ENCODE results near the gene NR3C1. TPM values are rescaled to one million over a fixed set of nuclear protein-coding genes. Genes with fewer than 3 reads are reported as not detected.

NR3C1 gene
- total RNA-seq, 1 donor from 2014 or later: 45.8 TPM

DNA sequence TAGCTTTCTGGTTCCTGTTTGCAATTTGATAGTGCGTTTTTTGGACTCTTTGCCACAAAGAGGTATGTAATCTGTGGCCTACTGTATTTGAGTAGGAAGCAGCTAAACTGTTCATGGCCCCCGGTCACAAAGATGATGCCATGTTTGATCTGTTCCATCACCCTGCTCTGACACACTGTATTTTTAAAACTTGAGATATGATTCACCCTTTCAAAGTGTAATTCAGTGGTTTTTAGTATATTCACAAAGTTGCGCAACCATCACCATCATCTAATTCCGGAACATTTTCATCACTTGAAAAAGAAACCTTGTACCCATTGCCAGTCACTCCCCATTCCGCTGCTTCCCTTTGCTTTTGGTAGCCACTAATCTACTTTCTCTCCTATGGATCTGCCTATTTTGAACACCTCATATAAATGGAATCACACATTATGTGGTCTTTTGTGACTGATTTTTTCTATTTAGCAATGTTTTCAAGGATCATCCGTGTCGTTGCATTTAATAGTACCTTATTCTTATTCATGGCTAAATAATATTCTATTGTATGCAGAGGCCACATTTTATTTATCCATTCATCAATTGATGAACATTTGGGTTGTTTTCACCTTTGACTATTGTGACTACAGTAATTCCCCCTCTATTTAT, 141.6 kb downstream of the NR3C1 start:
- no peak for DNase-seq (ENCODE audit: low spot score)

DNA sequence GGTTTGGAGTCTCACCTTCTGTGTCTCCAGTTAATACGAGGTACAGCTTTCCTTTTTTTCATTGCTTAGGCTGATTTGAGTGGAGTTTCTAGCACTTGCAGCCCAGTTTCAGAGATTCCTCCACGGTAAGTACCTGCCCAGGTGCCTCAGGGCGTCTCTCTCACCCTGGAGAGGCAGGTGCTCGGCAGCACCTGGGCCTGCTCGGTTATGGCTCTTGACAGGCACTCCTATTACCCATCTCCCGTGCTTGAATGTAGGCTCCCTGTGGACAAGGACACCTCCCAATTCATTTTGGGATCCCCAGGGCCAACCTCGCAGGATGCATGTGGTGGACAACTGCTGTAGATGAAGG, 144.3 kb downstream of the NR3C1 start:
- DNase-seq (ENCODE audit: low spot score): no peak

DNA sequence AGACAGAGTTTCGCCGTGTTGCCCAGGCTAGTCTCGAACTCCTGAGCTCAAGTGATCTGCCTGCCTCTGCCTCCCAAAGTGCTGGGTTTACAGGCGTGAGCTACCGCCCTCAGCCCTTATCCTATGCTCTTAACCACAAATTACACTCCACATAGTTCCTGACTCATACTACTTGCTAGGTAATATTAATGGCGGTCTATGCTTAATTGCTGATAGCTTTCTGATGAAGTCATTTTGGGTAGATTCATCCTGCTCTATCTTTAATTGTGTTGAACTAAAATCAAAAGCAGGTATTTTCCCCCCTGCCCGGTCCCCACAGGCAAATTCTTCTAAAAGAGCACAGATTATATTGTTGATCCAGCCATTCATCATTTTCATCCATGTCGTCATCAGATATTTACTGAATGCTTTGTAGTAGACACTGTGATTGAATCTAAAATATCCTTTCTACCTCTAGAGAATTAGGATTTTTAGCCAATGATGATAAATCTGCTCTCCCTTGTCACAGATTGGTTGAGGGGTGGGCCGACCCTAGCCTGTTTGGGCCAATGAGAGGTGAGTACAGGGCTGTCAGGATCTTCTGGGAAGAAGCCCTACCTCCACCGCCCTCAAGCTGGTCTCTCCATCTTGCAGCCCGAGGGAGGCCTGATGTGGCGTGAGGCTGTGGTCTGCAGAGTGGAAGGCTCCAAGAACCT, 144.8 kb downstream of the NR3C1 start:
- DNase-seq (ENCODE audit: low spot score): no peak

DNA sequence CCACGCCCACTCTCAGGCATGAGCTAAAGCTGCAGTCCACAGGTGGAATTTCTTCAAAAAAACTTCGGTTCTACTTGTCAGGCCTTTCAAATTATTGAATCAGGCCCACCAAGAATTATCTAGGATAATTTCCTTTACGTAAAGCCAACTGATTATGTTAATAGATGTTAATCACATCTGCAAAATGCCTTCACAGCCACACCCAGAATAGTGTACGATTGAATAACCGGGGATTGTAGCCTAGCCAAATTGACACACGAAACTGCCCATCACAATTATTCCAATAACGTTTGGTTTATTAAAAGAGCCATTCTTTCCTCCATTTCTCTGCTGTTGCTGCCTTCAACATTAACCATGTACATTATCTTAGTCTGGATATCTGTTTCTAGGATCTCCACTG, 148.7 kb downstream of the NR3C1 start:
- no peak for DNase-seq (ENCODE audit: low spot score)

DNA sequence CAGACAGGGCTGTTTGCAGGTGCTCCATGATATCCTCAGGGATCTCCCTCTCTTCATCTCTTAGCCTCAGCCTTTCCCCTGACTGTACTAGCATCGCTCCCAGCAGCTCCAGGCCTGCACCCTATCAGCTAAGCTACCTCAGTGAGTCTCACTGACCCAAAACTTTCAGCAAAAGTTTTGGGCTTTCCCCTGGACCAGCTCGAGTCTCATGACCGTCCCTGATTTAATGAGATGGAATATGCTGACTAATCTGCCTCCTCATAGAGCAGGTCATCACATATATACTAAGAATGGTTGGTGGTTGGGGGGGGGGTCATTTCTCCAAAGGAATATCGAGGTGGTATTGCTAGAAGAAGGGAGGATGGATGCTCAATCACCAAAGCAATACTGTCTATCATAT, 151.5 kb downstream of the NR3C1 start:
- DNase-seq (ENCODE audit: low spot score): no peak

DNA sequence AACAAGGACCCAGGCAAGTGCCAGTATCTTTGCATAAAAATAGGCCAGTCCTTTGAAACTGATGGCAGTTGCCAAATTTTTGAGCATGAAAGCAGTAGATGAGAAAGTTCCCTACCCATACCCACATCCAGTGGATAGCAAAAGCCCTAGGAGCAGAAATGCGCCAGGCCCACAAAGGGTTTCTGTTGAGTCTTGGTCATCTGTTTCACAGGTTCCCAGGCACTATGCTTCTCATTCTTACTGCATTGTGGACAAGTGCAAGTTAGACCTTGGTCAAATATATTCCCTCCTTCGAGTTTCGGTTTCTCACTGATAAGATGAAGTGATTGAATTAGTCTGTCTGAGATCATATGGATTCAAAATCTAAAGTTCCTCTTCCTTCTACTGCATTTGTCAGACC, 152.3 kb downstream of the NR3C1 start:
- DNase-seq (ENCODE audit: low spot score): no peak

DNA sequence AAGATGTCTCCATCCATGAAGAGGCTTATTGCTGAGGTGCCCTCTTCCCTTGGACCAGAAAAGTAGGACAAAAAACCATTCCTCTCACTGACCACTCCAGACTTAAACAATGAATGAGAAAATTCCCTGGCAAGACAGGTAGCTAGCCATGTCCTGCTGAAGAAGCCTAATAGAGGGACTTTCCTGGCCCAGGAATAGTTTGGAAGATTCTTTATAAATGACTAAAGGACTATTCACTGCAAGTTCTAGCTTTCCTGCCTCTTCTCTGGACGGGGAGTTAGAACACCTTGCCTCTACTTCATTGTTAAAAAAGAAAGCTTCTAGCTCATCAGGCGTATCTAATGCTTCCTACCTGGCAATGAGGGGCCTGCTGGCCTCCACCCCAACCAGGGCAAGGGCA, 153.6 kb downstream of the NR3C1 start:
- DNase-seq (ENCODE audit: low spot score): no peak

DNA sequence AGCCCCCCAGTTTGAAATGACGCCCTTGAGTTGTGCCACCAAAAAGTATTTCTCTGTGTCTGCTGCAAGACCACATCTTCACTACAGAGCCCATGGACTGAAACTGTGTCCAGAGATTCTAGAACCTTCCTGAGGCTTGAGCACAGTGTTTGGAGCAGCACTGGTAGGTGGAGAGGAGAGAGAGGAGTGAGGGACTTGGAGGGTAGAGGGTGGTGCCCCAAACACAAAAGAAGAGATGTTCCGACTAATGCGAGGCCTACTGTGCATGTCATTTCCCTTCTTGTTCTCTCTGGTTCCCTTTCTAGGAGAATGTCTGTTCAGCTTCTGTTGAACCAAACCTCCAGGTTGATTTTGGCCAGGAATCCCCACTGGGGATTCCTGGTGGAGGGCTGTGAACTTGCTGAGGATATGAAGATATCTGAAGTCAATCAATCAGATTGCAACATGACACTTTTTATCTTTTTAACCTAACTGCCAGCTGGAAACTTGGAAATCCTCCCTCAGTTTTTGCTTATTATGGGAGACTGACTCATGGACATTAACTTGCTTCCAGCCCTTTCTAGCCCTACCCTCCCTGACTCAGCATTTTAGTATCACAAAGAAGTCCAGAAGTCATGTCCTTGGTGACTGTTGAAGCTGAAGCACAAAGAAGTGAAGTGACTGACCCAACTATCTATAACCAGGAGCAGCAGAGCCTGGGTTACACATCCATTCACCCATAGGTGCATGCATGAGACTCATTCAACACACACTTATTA, 154.5 kb downstream of the NR3C1 start:
- no peak for DNase-seq (ENCODE audit: low spot score)

DNA sequence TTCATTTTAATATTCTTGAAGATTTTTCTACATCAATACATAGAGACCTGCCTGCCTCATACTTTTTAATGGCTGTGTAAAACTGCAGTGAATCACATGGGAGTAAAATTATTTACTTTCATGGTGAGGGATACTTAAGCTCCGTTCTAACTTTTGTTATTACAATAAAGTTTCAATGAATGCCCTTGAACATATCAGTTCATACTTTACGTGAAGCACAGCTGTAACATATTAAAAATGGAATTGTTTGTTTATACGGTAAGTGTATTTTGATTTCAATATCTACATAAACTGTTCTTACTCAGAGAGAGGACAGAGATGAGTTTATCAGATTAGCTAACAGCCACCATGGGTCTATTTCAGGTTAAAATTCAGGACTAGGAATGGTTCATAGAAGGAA, 155.1 kb downstream of the NR3C1 start:
- DNase-seq (ENCODE audit: low spot score): no peak

DNA sequence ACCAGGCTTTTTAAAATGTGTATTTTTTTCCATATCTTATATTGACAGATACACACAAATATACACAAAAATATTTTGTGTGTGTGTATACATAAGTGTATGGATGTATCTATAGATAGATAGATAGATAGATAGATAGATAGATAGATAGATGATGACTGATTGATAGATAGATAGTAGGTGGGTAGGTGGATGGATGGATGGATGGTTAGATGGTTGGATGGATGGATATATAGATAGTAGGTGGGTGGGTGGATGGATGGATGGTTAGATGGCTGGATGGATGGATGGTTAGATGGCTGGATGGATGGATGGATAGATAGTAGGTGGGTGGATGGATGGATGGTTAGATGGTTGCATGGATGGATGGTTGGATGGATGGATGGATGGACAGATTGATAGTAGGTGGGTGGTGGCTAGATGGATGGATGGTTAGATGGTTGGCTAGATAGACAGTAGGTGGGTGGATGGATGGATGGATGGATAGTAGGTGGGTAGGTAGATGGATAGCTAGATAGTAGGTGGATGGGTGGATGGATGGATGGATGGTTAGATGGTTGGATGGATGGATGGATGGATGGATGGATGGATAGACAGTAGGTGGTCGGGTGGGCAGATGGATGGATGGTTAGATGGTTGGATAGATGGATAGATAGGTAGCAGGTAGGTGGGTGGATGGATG, 156.2 kb downstream of the NR3C1 start:
- no peak for DNase-seq (ENCODE audit: low spot score)

DNA sequence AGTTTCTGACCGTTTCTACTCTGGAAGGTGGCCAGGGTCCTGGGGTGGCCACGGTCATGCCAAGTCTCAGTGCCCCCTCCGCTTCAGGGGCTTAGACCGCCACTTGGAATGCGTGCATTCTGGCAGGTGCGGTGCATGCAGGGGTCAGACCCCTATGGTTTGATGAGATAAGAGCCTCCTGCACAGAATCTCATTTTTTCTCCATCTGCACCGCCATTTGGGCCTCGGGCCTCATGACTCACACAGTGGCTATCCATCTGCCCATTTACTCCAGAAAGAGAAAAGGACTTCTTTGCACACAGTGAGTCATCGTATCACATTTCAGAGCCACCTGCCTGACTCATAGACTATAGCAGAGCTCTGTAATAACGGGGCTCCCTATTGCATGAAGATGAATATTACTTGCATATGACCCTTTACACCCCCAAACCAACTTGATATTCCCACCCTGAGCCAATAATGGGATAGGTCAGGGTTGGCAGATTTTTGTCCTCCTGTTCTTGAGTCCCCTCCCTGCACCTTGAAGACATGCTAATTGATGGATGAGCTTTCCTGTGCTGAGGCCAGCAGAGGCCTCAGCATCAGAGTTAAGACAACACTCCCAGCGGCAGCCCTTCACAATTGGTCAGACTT, 157.4 kb downstream of the NR3C1 start:
- DNase-seq (ENCODE audit: low spot score): no peak

DNA sequence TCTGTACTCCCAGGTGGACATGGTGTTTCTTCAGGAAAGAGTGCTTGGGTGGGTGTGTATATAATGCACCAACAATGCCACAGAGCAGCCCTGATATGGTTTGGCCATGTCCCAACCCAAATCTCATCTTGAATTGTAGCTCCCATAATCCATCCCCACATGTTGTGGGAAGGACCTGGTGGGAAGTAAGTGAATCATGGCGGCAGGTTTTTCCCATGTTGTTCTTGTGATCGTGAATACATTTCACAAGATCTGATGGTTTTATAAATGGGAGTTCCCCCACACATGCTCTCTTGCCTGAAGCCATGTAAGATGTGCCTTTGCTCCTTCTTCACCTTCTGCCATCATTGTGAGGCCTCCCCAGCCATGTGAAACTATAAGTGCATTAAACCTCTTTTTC, 158.5 kb downstream of the NR3C1 start:
- DNase-seq (ENCODE audit: low spot score): no peak

DNA sequence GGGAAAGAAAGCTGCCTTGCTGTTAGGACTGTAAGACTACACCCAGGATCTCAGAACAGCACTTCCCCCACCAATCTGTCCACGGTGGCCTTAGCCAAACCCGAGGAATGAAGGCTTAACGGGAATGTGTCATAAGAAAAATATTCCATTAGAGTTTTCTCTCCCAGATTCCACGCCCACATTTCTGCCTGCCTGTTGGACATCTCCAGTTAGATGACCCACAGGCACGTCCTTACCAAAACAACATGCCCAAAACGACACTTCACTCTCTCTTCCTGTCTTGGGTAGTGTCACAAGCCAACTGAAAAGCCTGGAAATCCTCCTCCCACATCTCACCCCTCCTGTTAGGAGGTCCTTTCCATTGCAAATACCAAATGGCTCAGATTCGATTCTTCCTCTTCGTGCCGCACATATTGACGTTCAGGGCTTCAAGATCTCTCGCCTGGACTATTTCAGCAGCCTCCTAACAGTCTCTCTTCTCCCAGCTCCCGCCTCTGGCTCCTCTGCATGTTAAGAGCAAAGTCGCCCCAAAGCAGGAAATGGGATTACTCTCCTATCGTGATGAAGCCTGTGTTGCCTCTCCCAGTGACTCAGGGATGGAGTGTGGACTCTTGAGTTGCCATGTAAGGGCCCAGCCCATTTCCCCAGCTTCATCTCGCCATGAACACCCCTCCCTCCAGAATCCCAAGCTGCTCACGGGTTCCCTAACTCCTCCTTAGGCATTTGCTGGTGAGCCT, 159.3 kb downstream of the NR3C1 start:
- peak; percentile 63 for DNase-seq (ENCODE audit: low spot score)

DNA sequence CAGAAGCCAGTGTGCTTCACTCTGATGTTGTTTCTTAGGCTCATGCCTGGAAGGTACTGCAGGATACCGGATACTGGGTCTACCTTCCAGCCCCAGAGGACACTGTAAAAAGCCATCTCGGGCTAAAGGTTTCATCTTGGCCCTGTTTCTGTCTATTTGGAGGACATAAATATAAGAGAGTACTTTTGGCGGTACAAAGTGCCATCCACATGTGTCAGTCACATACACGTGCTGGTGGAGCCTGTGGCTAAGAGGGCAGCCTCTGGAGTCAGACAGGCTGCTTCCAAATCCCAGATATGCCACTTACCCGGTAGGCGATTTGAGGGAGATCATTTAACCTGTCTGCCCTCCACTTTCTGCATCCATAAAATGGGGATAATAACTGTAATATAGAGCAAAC, 160.4 kb downstream of the NR3C1 start:
- no peak for DNase-seq (ENCODE audit: low spot score)

DNA sequence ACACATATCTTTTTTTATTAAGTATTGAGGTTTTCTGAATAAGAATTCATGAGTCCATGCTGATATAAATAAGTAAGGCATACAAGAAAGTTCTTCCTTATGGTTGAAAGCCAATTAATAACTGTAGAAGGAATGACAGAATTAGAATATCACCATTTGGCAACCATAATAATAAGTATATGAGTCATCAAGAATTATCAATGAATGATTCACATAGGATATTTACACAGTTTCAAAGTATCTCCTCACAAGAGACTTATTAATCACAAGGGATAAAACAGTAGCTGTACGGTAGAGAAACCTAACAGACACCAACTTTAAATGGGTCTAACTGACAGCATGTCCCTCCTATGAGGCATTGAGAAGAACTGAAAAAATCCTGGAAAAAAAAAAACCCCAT, 161.6 kb downstream of the NR3C1 start:
- DNase-seq (ENCODE audit: low spot score): no peak

DNA sequence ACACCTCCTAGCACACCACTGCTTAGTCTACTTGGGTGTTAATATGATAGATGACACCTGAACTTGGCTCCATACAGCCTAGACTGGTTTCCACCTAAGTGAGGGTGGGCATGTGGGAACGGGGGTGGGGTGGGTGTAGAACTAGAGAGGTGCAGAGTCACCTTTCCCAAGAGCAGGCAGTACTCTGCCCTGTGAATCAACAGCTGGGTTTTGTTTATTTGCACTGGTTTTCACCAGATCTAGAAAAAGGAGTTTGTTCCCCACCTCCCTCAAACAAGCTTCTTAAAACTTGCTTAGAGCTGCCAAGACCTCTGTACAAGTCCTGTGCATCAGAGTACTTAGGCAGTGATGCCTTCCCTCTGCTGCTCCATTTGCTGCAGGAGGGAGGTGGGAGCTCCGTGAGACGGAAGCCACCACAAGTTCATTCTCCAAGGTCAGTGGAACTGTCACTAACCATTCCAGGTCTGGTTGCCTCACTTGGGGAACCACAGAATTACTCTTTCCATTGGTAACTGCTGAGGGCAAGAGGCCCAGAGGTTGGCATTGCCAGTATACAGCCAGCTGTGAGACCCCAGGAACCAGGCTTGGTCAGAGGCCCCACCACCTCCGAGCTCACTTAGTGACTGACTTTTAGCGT, 163.5 kb downstream of the NR3C1 start:
- DNase-seq (ENCODE audit: low spot score): no peak

DNA sequence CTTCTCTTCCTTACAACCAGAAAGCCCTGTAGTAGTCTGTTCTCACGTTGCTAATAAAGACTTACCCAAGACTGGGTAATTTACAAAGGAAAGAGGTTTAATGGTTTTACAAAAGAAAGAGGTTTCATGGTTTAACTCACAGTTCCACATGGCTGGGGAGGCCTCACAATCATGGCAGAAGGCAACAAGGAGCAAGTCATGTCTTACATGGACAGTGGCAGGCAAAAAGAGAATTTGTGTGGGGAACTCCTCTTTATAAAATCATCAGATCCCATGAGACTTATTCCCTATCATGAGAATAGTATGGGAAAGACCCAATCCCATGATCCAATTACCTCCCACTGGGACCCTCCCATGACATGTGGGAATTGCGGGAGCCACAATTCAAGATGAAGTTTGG, 164.9 kb downstream of the NR3C1 start:
- no peak for DNase-seq (ENCODE audit: low spot score)

DNA sequence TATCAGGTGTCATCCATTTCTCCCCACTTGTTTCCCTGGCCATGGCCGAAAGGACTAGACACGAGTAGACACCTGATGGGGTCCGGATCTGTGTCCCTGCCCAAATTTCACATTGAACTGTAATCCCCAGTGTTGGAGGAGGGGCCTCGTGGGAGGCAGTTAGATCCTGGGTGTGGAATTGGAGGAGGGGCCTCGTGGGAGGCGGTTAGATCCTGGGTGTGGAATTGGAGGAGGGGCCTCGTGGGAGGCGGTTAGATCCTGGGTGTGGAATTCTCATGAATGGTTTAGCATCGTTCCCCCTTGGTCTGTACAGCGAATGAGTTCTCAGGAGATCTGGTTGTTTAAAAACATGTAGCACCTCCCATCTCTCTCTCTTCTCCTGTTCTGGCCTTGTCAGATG, 165.8 kb downstream of the NR3C1 start:
- no peak for DNase-seq (ENCODE audit: low spot score)

DNA sequence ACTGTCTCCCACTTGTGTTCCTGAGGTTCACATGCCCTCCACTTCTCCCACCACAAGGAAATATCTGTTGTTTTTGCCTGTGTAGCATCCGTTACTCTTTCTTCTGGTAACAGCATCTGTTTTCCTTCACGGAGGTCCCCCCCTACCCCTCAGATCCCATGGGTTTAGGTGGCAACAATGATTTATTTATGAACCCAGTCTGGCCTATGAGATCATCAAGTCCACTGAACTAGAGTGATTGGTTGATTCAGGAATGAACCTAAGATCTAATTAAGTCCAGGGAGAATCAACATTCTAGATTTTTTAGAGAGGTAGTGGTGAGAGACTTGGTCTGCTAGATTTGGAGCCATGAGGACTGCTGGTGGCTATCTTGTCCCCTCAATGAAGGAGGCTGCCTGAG, 166.8 kb downstream of the NR3C1 start:
- no peak for DNase-seq (ENCODE audit: low spot score)

DNA sequence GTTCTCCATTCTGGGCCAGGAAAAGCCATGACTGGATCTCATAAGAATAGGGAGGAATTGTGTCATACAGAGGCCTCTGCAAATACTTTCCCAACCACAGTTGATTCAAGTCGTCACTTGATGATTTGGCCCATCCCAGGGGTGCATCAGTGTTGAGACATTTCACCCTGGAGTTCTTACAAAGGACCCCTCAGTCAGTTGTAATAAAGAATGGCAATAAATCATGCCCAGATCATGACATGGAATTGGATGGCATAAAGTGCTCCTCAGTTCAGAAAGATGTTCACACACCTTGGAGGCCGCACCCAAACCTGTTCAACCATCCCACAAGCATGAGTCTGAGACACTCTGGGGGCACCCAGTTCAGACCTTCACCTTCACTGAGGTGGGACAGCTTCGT, 168.1 kb downstream of the NR3C1 start:
- no peak for DNase-seq (ENCODE audit: low spot score)
